ENCODE results near the gene GALNS. TPM values are rescaled to one million over a fixed set of nuclear protein-coding genes. Genes with fewer than 3 reads are reported as not detected.
A peak's percentile ranks its signal among the peaks of the same experiment; 100 is the strongest.

GALNS gene
- total RNA-seq, 1 donor from 2014 or later, result 18.3 TPM

GRCh38 chr16:88787579-88788314 lies 69.0 kb downstream of the GALNS start:
- no peak for DNase-seq (ENCODE audit: low read depth)
- TF ChIP-seq, protein P1, sequence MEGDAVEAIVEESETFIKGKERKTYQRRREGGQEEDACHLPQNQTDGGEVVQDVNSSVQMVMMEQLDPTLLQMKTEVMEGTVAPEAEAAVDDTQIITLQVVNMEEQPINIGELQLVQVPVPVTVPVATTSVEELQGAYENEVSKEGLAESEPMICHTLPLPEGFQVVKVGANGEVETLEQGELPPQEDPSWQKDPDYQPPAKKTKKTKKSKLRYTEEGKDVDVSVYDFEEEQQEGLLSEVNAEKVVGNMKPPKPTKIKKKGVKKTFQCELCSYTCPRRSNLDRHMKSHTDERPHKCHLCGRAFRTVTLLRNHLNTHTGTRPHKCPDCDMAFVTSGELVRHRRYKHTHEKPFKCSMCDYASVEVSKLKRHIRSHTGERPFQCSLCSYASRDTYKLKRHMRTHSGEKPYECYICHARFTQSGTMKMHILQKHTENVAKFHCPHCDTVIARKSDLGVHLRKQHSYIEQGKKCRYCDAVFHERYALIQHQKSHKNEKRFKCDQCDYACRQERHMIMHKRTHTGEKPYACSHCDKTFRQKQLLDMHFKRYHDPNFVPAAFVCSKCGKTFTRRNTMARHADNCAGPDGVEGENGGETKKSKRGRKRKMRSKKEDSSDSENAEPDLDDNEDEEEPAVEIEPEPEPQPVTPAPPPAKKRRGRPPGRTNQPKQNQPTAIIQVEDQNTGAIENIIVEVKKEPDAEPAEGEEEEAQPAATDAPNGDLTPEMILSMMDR (conservative IDR thresholded peaks at IDR 0.05; ENCODE audit: low read depth, low read length), result no peak
- H3K4me3 ChIP-seq (ENCODE audit: low read depth, low read length), result no peak overlapping the region

DNA sequence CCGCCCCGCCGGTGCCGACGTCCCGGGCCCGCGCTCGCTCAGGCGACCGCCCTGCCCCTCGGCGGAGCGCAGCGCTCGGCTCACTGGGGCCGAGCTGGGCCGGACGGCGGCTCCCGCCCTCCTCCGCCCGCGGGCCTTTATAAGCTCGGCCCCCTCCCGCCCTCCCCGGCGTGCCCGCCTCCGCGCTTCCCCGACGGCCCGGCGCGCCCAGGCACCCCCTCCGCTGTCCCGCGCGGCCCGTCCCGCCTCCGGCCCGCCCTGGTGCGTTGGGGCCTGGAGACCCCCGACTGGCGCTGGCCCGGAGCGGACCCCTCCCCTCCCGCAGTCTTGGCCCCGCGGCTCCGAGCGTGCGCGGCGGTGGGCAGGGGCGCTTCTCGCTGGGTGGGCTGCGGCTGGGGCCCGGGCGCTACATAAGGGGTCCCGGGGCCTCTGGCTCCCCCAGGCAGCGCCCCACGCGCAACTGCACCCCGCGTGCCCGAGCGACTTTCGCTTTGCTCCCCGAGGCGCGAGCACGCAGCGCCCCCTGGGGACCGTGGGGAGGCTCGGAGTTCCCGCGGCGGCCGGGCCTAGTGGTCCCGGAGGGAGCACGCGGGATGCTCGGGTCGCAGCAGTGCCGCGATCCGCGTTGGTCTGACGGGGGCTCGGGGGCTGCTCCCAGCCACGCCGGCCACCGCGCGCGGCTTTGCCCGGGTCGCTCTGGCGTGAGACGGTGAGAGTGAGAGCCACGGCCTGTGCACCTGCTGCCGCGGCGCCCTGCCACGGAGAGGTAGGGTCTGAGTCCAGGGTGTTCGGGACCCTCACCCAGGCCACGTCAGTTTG lies 71.4 kb downstream of the GALNS start, which contains the start of gene PIEZO1:
Gene PIEZO1 (minus strand): TSS at position 115 of the 819 bp plus-strand sequence. CDS start 256 bp downstream, outside the sequence.
- TF ChIP-seq, protein P1 (conservative IDR thresholded peaks at IDR 0.05; ENCODE audit: low read depth, low read length), result peak; percentile 75

DNA sequence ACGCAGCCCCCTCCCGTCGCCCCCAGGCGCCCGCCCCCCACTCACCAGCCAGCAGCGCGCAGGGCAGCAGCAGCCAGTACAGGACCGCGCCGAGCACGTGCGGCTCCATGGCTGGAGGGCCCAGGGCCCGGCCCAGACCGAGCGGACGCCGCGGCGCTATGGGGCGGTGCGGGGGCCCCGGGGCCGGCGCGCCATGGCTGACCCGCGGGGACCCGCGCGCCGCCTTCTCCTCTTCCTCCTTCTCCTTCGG lies 72.0 kb downstream of the GALNS start:
- TF ChIP-seq, protein P1 (conservative IDR thresholded peaks at IDR 0.05; ENCODE audit: low read depth, low read length), result no peak
- DNase-seq (ENCODE audit: low read depth), result no peak

More for the DNA sequence above, 71.4 kb downstream of the GALNS start, which contains the start of gene PIEZO1:
- DNase-seq (ENCODE audit: low read depth), result no peak
- peak within 1 kb of the TSS; percentile 70 for H3K4me3 ChIP-seq (ENCODE audit: low read depth, low read length)

DNA sequence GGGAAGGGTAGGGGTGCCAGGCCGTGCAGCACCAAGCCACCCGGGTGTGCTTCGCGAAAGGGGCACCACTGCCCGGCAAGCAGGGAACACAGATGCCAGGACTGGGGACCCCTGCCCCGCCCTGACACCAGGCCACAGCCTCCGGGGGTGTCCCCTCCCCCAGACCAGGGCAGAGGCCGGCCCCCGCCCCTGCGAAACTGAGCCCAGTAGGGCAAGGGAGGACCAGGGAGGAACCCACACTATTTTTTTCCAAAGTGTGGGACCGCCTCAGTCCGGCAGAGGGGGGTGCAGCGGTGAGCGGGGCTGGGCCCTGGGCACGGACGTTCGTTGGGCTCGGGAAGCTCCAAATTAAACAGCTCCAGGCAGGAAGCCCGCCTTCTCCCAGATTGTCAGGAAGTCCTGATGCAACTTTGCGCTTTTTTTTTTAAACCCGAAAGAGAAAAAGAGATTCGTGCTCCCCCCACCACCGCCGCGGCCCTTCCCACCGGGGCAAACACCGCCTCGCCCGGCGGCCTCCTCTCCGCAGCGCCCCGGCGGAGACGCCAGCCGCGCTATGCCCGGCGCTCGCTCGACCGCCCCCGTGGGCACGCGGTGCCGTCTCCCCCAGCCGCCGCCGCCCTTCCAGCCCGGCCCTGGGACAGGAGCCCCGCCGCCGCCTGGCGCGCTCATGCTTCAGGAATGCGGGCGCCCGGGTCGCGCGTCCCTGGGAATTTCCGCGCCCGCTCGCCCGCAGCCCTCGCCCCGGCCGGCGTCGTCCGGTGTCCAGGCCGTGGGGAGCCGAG lies 72.5 kb downstream of the GALNS start:
- peak overlapping the region; percentile 70 for H3K4me3 ChIP-seq (ENCODE audit: low read depth, low read length)
- no peak for DNase-seq (ENCODE audit: low read depth)
- TF ChIP-seq, protein P1 (conservative IDR thresholded peaks at IDR 0.05; ENCODE audit: low read depth, low read length), result peak; percentile 50

More for the DNA sequence above, 72.0 kb downstream of the GALNS start:
- peak overlapping the region; percentile 70 for H3K4me3 ChIP-seq (ENCODE audit: low read depth, low read length)

GRCh38 chr16:88783391-88784073 lies 73.2 kb downstream of the GALNS start:
- no peak for DNase-seq (ENCODE audit: low read depth)
- H3K4me3 ChIP-seq (ENCODE audit: low read depth, low read length), result peak overlapping the region; percentile 70
- TF ChIP-seq, protein P1 (conservative IDR thresholded peaks at IDR 0.05; ENCODE audit: low read depth, low read length), result no peak

Measured in epithelial cell of proximal tubule (primary cell).